HepG2 (cell line): Measurements from ENCODE around the gene RING1. TPM values are rescaled to one million over a fixed set of nuclear protein-coding genes. Genes with fewer than 3 reads are reported as not detected.

Source experiments
- FOXO4 ChIP-seq: sonication (generic); formaldehyde crosslinking; conservative IDR thresholded peaks from 2 replicates; pipeline ENCODE4 v1.8.1; 2023; ENCODE audit warnings: missing genetic modification reagents
- GMEB2 ChIP-seq: IDR thresholded peaks from 2 replicates; pipeline ENCODE4 v1.6.1; 2016; ENCODE audit warnings: missing biosample characterization, missing genetic modification reagents, low read depth
- POLR2A ChIP-seq, 2 experiments: IDR thresholded peaks; 2 replicates each; pipeline ENCODE4 v1.6.1; 2011; ENCODE audit warnings: low read depth in 2 of 2, low read length in 2 of 2, mild to moderate bottlenecking in 1 of 2, moderate library complexity in 1 of 2; ENCODE audit not compliant: insufficient read depth in 1 of 2
- RBFOX2 ChIP-seq: fragments of 200-400 bp; formaldehyde crosslinking; IDR thresholded peaks from 2 replicates; pipeline ENCODE4 v1.6.1; 2017; ENCODE audit warnings: low read depth, mild to moderate bottlenecking, low read length
- ZNF326 ChIP-seq: sonication (generic); formaldehyde crosslinking; IDR thresholded peaks from 2 replicates; pipeline ENCODE4 v1.4.0; 2020; ENCODE audit warnings: missing genetic modification reagents, borderline replicate concordance
- ZNF407 ChIP-seq: sonication (generic); formaldehyde crosslinking; IDR thresholded peaks from one replicate; pipeline ENCODE4 v1.5.1; 2020; ENCODE audit warnings: mild to moderate bottlenecking, missing genetic modification reagents; ENCODE audit errors: not compliant biosample characterization
- polyA plus RNA-seq, 8 experiments: library from polyadenylated mRNA; depleted of rRNA in 3 of 8; stranded (reverse) in 7 of 8; unstranded in 1 of 8; fragments of >200 nt; fragmentation: Illumina TruSeq in 4 of 8; extraction: Trizol in 4 of 8; gene quantifications; 2 replicates each; pipeline versions ENCODE4 v1.2.1 to v1.2.3, GENCODE V29; 2011 to 2016; ENCODE audit warnings: low read depth in 4 of 8, missing spikeins in 1 of 8, mixed read lengths in 1 of 8; ENCODE audit not compliant: insufficient read depth in 1 of 8
- total RNA-seq, 5 experiments: library from RNA; depleted of rRNA; stranded (reverse); fragments of >200 nt; fragmentation: Illumina TruSeq; extraction: Trizol; gene quantifications; 2 replicates each; pipeline ENCODE4 v1.2.3, GENCODE V29; 2016; ENCODE audit warnings: low read depth in 1 of 5
- TF ChIP-seq, protein P1 (sequence below): sonication (generic); formaldehyde crosslinking; IDR thresholded peaks from 2 replicates; pipeline ENCODE4 v1.4.0; 2020; ENCODE audit warnings: missing genetic modification reagents, mild to moderate bottlenecking, borderline replicate concordance
- TF ChIP-seq, protein P2 (sequence below): sonication (generic); formaldehyde crosslinking; IDR thresholded peaks from 2 replicates; pipeline ENCODE4 v1.4.0; 2020; ENCODE audit warnings: missing genetic modification reagents
- TF ChIP-seq, protein P3 (sequence below): IDR thresholded peaks from 2 replicates; pipeline ENCODE4 v1.6.1; 2016; ENCODE audit warnings: missing genetic modification reagents, missing compliant biosample characterization

Gene RING1
- total and polyA plus RNA-seq, 2 of the 13 experiments (the other 11 are each of a cell fraction or from before 2014, with no cell fraction given) = 23.9 to 33.6 TPM

DNA sequence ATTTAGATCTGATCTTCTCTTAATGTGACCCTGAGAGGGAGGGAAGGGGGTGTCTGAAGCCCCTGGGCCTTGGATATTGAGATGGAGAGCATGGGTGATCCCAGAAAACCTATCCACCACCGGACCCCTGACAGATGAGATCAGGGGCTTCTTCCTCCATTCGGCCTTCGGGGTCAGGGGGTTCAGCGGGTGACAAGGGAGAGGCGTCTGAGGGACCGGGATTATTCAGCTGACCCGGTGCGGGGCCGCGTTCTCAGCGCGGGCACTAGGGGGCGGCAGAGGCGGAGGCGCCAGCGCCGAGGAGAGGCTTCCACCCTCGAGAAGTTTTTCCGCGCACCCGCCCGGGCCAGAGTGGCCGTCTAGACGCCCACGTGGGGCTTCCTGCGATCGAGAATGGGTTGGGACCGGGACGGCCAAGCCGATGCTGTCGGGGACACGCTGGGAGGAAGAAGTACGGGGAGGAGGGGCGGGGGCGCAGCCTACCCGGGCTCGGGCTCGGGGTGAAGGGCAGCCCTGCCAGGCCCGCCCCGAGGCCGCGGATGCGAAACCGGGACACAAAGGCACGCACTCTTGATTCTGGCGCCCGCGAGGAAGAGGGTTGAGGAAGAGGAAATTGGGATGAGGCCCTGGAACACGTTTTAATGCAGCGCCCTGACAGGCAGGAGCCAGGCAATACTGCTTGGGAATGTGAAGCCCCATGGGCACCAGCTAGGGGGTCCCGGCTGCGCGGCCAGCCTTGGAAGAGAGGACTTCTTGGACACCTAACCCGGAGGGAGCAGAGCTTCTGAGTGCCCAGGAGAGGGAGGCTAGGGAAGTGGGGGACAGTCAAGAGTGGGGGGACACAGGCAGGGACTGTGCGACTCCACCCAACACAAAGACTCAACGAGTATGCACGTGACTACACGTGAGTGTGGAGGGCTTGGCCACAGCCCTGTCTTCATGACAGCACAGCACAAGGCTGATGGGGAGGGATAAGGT, 46.7 kb upstream of the RING1 start (continued):
- TF ChIP-seq, protein P1, sequence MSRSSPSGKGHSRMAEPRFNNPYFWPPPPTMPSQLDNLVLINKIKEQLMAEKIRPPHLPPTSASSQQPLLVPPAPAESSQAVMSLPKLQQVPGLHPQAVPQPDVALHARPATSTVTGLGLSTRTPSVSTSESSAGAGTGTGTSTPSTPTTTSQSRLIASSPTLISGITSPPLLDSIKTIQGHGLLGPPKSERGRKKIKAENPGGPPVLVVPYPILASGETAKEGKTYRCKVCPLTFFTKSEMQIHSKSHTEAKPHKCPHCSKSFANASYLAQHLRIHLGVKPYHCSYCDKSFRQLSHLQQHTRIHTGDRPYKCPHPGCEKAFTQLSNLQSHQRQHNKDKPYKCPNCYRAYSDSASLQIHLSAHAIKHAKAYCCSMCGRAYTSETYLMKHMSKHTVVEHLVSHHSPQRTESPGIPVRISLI (CRISPR knock-in tag) = no peak
- TF ChIP-seq, protein P2, sequence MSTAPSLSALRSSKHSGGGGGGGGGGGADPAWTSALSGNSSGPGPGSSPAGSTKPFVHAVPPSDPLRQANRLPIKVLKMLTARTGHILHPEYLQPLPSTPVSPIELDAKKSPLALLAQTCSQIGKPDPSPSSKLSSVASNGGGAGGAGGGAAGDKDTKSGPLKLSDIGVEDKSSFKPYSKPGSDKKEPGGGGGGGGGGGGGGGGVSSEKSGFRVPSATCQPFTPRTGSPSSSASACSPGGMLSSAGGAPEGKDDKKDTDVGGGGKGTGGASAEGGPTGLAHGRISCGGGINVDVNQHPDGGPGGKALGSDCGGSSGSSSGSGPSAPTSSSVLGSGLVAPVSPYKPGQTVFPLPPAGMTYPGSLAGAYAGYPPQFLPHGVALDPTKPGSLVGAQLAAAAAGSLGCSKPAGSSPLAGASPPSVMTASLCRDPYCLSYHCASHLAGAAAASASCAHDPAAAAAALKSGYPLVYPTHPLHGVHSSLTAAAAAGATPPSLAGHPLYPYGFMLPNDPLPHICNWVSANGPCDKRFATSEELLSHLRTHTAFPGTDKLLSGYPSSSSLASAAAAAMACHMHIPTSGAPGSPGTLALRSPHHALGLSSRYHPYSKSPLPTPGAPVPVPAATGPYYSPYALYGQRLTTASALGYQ (CRISPR knock-in tag) = no peak
- TF ChIP-seq ZNF407 (CRISPR knock-in tag) = peak; percentile 71
- peak; percentile 54; the same call in 1 of the 2 replicates for TF ChIP-seq RBFOX2
- TF ChIP-seq FOXO4 = 0 out of 2 replicates have a peak, but pooled peaks have one; percentile 73
- no peak for TF ChIP-seq GMEB2 (CRISPR knock-in tag)
- TF ChIP-seq POLR2A (IDR thresholded peaks at IDR 0.05; ENCODE audit: insufficient read depth in 1 of 2, low read depth in 2 of 2, low read length in 2 of 2) = no peak
- no peak for TF ChIP-seq ZNF326 (CRISPR knock-in tag)
- TF ChIP-seq, protein P3, sequence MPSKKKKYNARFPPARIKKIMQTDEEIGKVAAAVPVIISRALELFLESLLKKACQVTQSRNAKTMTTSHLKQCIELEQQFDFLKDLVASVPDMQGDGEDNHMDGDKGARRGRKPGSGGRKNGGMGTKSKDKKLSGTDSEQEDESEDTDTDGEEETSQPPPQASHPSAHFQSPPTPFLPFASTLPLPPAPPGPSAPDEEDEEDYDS = no peak; the same call in 1 of the 2 replicates
